Measurements from ENCODE around the gene FILIP1L.

FILIP1L gene

DNA sequence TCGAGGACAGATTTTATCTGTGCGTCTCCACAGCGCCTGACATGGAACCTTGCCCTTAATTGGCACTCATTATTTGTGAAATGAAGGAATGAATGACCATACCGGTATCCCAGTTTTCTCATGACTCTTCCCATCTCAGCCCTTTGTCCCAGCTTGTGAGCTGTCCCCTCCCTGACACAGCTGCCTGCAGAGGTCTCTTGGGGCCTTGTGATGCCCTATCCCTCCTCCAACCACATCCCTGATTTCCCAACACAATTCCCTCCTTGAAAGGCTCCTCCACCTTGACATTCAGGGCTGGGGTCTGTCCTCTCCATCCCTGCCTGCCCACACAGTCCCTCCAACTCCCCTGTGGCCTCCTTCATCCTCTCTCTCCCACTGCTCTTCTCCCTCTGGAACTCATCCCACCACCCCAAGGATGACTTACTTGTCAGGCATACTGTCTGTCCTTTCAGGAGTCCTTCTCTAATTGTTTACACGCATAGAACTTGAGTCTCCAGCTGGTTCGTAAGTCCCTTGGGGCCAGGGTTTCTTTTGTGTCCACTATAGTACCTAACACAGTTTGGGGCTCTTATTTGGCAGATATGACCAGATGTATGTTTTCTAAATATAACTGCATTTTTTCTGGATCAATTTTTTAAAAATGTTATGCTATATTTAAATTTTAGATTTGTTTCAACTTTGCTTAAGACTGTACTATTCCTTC, 35.6 kb upstream of the FILIP1L start:
- no peaks in the 10 kb centered on the region for H3K36me3 ChIP-seq (replicated peaks)
- H3K27me3 ChIP-seq (replicated peaks): no peaks in the 10 kb centered on the region
- in situ Hi-C loops (cut with HindIII; ENCODE audit: low pct_ligation_motif_present, low sequenced_read_pairs): no loop called here
- TF ChIP-seq, protein P1, sequence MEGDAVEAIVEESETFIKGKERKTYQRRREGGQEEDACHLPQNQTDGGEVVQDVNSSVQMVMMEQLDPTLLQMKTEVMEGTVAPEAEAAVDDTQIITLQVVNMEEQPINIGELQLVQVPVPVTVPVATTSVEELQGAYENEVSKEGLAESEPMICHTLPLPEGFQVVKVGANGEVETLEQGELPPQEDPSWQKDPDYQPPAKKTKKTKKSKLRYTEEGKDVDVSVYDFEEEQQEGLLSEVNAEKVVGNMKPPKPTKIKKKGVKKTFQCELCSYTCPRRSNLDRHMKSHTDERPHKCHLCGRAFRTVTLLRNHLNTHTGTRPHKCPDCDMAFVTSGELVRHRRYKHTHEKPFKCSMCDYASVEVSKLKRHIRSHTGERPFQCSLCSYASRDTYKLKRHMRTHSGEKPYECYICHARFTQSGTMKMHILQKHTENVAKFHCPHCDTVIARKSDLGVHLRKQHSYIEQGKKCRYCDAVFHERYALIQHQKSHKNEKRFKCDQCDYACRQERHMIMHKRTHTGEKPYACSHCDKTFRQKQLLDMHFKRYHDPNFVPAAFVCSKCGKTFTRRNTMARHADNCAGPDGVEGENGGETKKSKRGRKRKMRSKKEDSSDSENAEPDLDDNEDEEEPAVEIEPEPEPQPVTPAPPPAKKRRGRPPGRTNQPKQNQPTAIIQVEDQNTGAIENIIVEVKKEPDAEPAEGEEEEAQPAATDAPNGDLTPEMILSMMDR (IDR thresholded peaks at IDR 0.05; ENCODE audit: low read depth, low read length, missing control alignments): no peak
- H3K27ac ChIP-seq: no peak overlapping the region
- DNase-seq: no peak
- H3K4me3 ChIP-seq (ENCODE audit: low read depth, low read length): no peak overlapping the region

- in situ Hi-C loops (cut with HindIII; ENCODE audit: low pct_ligation_motif_present, low sequenced_read_pairs): no loop called here
- Histone ChIP-seq H3K36me3 (replicated peaks) (no peaks in the 10 kb centered on the region), H3K4me3 (ENCODE audit: low read depth, low read length) (no peak overlapping the region), H3K27ac (no peak overlapping the region), H3K27me3 (replicated peaks) (no peaks in the 10 kb centered on the region)
- TF ChIP-seq, protein P1 (IDR thresholded peaks at IDR 0.05; ENCODE audit: low read depth, low read length, missing control alignments): no peak
- no peak for DNase-seq
Observed at GRCh38 chr3:100149130-100149529, 34.8 kb upstream of the FILIP1L start.

DNA sequence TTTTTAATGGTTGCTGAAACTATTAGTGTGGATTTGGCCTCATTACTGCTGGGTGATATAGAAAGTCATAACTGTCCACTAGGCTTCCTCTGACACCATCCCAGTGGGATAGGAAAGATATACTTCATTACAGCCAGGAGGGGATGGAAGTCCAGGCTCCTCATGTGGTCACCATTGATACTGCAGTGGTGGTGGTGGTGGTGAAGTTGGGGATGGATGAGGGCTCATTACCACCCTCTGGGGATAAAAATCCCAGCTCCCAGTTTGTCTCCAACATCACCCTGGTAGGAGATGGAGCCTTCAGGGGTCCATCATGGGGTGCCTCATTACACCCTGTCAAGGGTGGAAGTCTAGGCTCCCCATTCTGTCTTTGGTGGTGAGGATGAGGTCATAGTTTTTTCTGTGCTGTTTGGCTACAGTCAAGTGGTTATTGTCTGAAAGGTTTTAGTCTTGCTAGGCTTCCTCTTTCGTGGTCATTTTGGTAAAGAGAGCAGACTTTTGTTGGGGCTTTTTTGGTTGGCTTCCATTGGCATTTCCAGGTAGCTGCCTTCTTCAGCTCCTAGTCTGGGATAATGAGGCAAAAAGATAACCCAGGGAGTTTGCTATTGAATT, 30.1 kb upstream of the FILIP1L start:
- Histone ChIP-seq H3K27me3 (replicated peaks) (no peaks in the 10 kb centered on the region), H3K4me3 (ENCODE audit: low read depth, low read length) (no peak overlapping the region), H3K27ac (no peak overlapping the region), H3K36me3 (replicated peaks) (no peaks in the 10 kb centered on the region)
- TF ChIP-seq, protein P1 (IDR thresholded peaks at IDR 0.05; ENCODE audit: low read depth, low read length, missing control alignments): no peak
- in situ Hi-C loops (cut with HindIII; ENCODE audit: low pct_ligation_motif_present, low sequenced_read_pairs): no loop called here
- no peak for DNase-seq

DNA sequence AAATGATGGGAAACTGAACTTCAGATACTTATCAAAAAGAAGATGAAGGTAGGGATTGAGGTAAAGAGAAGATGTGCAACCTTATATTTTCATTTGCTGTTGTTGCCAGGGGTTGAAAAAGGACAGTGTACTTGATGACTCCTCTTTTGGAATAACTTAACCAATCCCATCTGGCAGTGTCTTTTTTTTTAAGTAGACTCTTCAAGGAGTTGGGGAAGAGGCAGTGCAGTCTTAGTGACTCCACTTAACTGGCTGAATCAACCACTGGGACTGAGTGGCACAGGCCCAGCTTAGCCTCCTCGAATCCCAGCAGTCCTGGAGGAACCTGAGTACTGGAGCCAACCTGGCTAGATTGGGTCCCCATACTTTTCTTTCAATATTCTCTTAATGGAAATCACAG, 27.3 kb upstream of the FILIP1L start:
- H3K27me3 ChIP-seq (replicated peaks): no peaks in the 10 kb centered on the region
- in situ Hi-C loops (cut with HindIII; ENCODE audit: low pct_ligation_motif_present, low sequenced_read_pairs): no loop called here
- no peak overlapping the region for H3K4me3 ChIP-seq (ENCODE audit: low read depth, low read length)
- DNase-seq: no peak
- no peaks in the 10 kb centered on the region for H3K36me3 ChIP-seq (replicated peaks)
- TF ChIP-seq, protein P1 (IDR thresholded peaks at IDR 0.05; ENCODE audit: low read depth, low read length, missing control alignments): no peak
- H3K27ac ChIP-seq: no peak overlapping the region

DNA sequence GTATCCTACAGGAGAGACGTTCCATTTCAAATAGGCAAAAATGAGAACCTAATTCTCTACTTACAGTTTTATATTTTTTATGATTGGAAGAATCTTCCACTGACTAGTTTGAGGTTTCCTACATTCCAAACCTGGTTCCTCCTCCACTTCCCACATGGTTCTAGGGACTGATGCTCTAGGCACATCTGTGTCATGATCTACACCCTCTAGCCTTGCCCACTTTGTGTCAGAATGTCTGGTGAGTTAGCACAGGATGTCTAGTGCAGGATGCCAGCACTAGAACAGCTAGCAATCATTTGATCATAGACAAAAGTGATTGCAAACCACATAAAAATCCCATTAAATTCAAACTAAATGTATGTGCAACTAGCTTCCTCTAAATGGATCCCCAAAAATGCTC, 26.7 kb upstream of the FILIP1L start:
- DNase-seq: no peak
- Histone ChIP-seq H3K36me3 (replicated peaks) (no peaks in the 10 kb centered on the region), H3K4me3 (ENCODE audit: low read depth, low read length) (no peak overlapping the region), H3K27ac (no peak overlapping the region), H3K27me3 (replicated peaks) (no peaks in the 10 kb centered on the region)
- TF ChIP-seq, protein P1 (IDR thresholded peaks at IDR 0.05; ENCODE audit: low read depth, low read length, missing control alignments): no peak
- in situ Hi-C loops (cut with HindIII; ENCODE audit: low pct_ligation_motif_present, low sequenced_read_pairs): no loop called here
